Parathyroid adenoma (tissue), 2 donors: ENCODE measurements around the gene STEAP4.

Source experiments
- H2AFZ ChIP-seq: fragments of 300-600 bp; sonication (generic); one replicate; pipeline ENCODE4 v1.7.0; 2017; ENCODE audit warnings: antibody characterized with exemption, mild to moderate bottlenecking
- H3K27ac ChIP-seq: fragments of 300-600 bp; sonication (generic); one replicate; pipeline ENCODE4 v1.7.0; 2017
- H3K27me3 ChIP-seq: fragments of 300-600 bp; sonication (generic); one replicate; pipeline ENCODE4 v1.7.0; 2017; ENCODE audit warnings: low read length; ENCODE audit not compliant: control insufficient read depth, insufficient read depth
- H3K36me3 ChIP-seq: fragments of 300-600 bp; sonication (generic); one replicate; pipeline ENCODE4 v1.7.0; 2017; ENCODE audit warnings: low read length; ENCODE audit not compliant: control insufficient read depth, insufficient read depth
- H3K4me1 ChIP-seq: fragments of 300-600 bp; sonication (generic); one replicate; pipeline ENCODE4 v1.7.0; 2017; ENCODE audit warnings: control low read depth
- H3K4me2 ChIP-seq: fragments of 300-600 bp; sonication (generic); one replicate; pipeline ENCODE4 v1.7.0; 2017; ENCODE audit warnings: low read length
- H3K4me3 ChIP-seq: fragments of 300-600 bp; sonication (generic); one replicate; pipeline ENCODE4 v1.7.0; 2017; ENCODE audit warnings: low read depth, low read length
- H3K79me2 ChIP-seq: fragments of 300-600 bp; sonication (generic); one replicate; pipeline ENCODE4 v1.7.0; 2017; ENCODE audit warnings: control low read depth
- H3K9ac ChIP-seq: fragments of 300-600 bp; sonication (generic); one replicate; pipeline ENCODE4 v1.7.0; 2017; ENCODE audit warnings: mild to moderate bottlenecking
- H3K9me3 ChIP-seq: fragments of 300-600 bp; sonication (generic); one replicate; pipeline ENCODE4 v1.7.0; 2017; ENCODE audit warnings: low read length; ENCODE audit not compliant: control insufficient read depth
- CTCF ChIP-seq: fragments of 300-600 bp; sonication (generic); IDR thresholded peaks from one replicate; pipeline ENCODE4 v1.7.0; 2017; ENCODE audit warnings: antibody characterized with exemption, mild to moderate bottlenecking
- donor health status: primary hyperparathyroidism.

STEAP4 gene

GRCh38 chr7:88230646-88231045, 76.0 kb downstream of the STEAP4 start:
- Histone ChIP-seq H3K9ac (no peak overlapping the region), H3K4me3 (no peak overlapping the region), H3K27me3 (no peaks in the 10 kb centered on the region), H2AFZ (no peak overlapping the region), H3K79me2 (no peaks in the 10 kb centered on the region), H3K4me2 (no peak overlapping the region), H3K4me1 (no peaks in the 10 kb centered on the region), H3K9me3 (no peaks in the 10 kb centered on the region), H3K27ac (no peak overlapping the region), H3K36me3 (no peaks in the 10 kb centered on the region)
- no peak for TF ChIP-seq CTCF

GRCh38 chr7:88229302-88229995, 77.2 kb downstream of the STEAP4 start:
- H3K36me3 ChIP-seq, result no peaks in the 10 kb centered on the region
- no peak overlapping the region for H3K27ac ChIP-seq

GRCh38 chr7:88226886-88227516, 79.7 kb downstream of the STEAP4 start:
- H3K4me3 ChIP-seq, result no peak overlapping the region
- no peak overlapping the region for H3K4me2 ChIP-seq
- no peaks in the 10 kb centered on the region for H3K79me2 ChIP-seq
- TF ChIP-seq CTCF, result no peak
- H3K9ac ChIP-seq, result no peak overlapping the region
- H3K4me1 ChIP-seq, result no peaks in the 10 kb centered on the region
- no peaks in the 10 kb centered on the region for H3K36me3 ChIP-seq
- no peaks in the 10 kb centered on the region for H3K9me3 ChIP-seq
- no peak overlapping the region for H2AFZ ChIP-seq
- H3K27ac ChIP-seq, result no peak overlapping the region
- no peaks in the 10 kb centered on the region for H3K27me3 ChIP-seq

More at GRCh38 chr7:88229302-88229995, 77.2 kb downstream of the STEAP4 start:
- H3K4me2 ChIP-seq, result no peak overlapping the region
- H3K79me2 ChIP-seq, result no peaks in the 10 kb centered on the region
- H2AFZ ChIP-seq, result no peak overlapping the region
- H3K9me3 ChIP-seq, result no peaks in the 10 kb centered on the region
- no peaks in the 10 kb centered on the region for H3K4me1 ChIP-seq
- no peak for TF ChIP-seq CTCF
- H3K4me3 ChIP-seq, result no peak overlapping the region
- no peak overlapping the region for H3K9ac ChIP-seq
- H3K27me3 ChIP-seq, result no peaks in the 10 kb centered on the region

GRCh38 chr7:88226201-88226600, 80.5 kb downstream of the STEAP4 start:
- no peak overlapping the region for H2AFZ ChIP-seq
- H3K27me3 ChIP-seq, result no peaks in the 10 kb centered on the region
- H3K27ac ChIP-seq, result no peak overlapping the region
- H3K36me3 ChIP-seq, result no peaks in the 10 kb centered on the region
- H3K9me3 ChIP-seq, result no peaks in the 10 kb centered on the region
- H3K9ac ChIP-seq, result no peak overlapping the region
- no peak for TF ChIP-seq CTCF
- no peaks in the 10 kb centered on the region for H3K79me2 ChIP-seq
- no peak overlapping the region for H3K4me2 ChIP-seq
- H3K4me3 ChIP-seq, result no peak overlapping the region
- H3K4me1 ChIP-seq, result peaks cover 1% of the 10 kb centered on the region
